NK-92 (cell line): Measurements from ENCODE around the gene TMOD3.
"Not testable (repeated sequence)": the region's sequence is repeated elsewhere in the genome, so short reads cannot be mapped to it uniquely, and the experiment has no call there.

Experiments
- DNase-seq: peaks from one replicate; lab custom pipeline; 2025; ENCODE audit not compliant: unreplicated experiment; lab: John Stamatoyannopoulos, UW

Gene TMOD3

GRCh38 chr15:51829376-51830275 lies at the start of gene TMOD3:
Gene TMOD3, plus strand, starts transcription at chr15:51829653. Its CDS starts 33,232 bp downstream, at chr15:51862885.
- no peak for DNase-seq

- DNase-seq: no peak
These were observed 48.8 kb upstream of the TMOD3 start for GRCh38 chr15:51780636-51781035.

DNA sequence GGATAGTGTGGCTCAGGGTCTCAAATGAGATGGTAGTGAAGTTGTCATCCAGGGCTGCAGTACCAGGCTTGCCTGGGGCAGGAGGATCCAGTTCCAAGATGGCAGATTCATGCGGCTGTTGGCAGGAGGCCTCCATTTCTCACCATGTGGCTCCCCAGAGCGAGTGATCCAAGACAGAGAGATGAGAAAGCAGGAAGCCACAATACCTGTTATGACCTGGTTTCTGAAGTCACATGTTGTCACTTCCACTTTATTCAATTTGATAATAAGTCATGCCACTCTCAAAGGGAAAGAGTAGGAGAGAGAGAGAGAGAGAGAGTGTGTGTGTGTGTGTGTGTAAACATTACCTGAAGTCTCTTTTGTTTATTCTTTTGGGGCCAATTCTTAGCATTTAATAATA lies 47.9 kb upstream of the TMOD3 start:
- DNase-seq: no peak

DNA sequence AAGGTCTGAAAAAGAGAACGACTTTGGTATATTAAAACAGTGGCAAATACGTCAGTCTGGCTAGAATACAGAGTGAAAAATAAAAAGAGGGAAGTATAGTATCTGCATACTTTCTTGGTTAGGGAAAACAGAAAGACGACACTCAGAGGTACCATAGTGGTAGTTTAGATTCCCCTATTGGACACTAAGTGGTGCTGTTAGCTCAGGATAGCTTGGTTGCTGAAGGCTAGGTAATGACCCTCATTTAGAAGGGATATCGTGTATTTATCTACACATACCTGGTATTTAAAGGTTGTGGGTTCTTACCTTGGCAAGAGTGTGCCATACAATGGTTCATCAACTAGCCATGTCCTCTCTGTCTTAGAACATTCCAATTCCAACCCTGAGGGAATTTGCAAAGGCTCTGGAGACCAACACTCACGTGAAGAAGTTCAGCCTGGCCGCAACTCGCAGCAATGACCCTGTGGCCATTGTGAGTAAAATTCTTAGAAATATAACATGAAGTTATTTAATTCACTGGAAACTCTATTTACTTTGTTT lies 47.0 kb upstream of the TMOD3 start:
- DNase-seq: no peak

GRCh38 chr15:51783967-51784366 lies 45.5 kb upstream of the TMOD3 start:
- DNase-seq: no peak

DNA sequence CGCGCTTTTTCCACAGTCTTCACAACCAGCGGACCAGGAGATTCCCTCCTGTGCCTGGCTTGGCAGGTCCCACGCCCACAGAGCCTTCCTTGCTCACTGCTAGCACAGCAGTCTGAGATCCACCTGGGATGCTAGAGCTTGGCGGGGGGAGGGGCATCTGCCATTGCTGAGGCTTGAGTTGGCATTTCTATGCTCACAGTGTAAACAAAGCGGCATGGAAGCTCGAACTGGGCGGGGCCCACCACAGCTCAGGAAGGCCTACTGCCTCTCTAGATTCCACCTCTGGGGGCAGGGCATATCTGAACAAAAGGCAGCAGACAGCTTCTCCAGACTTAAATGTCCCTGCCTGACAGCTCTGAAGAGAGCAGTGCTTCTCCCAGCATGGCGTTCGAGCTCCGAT lies 42.3 kb upstream of the TMOD3 start:
- DNase-seq: not testable (repeated sequence)

- not testable (repeated sequence) for DNase-seq
These were observed 37.0 kb upstream of the TMOD3 start for GRCh38 chr15:51792474-51792873.

DNA sequence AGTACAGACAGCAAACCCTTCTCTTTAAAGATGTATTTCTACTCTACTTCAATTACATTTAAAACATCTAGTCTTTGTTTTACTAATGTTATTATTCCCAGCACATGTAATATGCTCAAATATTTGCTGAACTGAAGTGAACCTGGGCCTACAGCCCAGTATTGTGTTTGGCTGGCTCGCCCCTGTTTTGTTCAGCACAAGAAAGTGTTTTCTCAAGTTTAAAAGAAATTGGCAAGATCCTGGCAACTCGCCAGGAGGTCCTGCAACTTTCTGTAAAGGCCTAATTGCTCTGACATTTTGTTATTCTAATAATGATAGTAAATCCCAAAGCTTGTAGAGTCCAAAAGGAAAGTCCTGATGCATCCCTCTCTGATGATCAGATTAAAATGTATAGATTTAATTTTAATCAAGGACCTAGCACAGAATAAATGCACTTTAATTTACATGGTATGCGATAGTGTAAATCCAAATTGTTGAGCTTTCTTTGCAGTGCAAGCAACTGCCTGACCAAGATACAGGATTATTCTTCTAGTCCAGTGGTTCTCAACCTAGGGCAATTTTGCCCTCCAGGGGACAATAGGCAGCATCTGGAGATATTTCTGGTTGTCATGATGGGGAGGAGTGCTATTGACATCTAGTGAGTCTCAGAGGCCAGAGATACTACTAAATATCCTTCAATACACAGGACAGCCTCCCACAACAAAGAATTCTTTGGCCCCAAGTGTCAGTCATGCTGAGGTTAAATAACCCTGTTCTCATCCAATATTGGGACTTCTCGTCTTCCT lies 35.7 kb upstream of the TMOD3 start:
- no peak for DNase-seq

- no peak for DNase-seq
These were observed 32.5 kb upstream of the TMOD3 start for GRCh38 chr15:51796847-51797401.

DNA sequence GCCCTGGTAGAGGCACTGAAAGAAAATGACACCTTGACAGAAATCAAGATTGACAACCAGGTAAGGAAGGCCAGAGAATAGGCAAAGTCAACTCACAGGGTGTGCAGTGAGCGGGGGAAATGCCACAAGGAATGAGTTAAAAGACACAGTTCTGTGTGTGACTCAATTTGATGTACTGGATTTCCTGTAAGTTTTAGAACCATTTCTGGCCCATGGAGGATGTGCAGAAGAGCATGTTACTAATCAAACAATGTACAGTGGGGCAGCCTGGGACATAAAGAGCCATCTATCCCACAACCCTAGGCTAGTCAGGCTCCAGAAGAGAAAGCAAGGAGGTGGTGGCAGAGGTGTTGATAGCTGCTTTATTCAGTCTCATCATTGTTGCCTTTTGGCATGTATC lies 31.2 kb upstream of the TMOD3 start:
- no peak for DNase-seq

DNA sequence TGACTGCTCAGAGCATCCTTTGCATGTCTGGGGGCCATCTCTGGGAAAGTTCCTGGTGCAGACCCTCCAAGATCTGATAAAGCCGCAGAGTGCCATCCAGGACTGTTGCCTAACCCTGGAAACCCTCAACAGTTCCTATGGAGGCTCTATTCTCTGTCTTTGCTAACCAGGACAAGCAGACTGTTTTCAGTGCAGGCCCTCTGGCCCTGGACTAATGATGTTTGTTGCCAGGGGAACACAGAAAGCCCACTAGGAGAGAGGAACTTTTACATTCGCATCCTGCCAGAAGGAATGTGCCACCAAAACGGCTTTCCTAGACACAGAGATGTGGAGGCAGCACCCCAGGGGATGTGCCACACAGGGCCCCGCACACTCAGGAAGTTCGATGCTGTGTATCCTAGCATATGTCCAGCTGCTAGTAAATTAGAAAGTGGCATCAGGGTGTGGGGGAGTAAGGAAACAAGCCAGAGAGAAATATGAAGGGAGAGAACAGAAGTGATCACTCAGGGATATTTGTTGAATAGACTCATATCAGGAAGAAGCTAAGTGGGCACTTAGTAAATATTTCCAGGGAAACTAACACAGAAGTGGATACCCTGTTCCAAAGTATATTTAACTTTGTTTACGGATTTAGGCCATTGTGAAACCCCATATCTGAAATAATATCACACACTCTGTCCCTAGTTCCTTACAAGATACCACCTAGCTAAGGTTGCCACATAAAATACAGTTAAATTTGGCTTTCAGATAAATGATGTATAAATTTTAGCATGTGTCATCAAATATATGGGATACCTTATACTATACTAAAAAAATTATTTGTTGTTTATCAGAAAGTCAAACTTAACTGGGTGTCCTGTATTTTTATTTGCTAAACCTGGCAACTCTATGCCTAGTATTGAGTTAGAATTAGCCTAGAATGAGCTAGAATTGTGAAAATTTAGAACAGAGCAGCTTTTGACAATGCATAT lies 29.9 kb upstream of the TMOD3 start:
- no peak for DNase-seq

DNA sequence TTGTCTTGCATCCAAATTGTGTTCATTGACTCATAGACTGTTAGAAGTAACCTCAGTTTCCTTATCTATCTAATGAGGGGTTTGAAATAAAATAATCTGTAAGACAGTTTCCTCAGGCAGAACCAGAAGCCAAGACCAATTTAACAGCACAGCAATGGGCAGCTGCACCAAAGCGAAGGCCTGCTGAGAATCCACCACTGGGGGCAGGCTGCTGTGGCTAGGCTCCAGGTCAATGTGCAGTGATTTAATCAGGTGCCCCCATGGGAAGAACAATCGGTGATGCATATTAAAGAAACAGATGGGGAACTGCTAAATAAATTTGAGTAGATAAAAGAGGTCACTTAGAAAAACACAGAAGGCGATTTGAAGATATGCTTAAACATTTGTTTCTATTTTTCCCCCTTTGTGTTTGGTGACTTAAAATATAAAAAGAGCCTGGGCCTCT lies 28.0 kb upstream of the TMOD3 start:
- no peak for DNase-seq

DNA sequence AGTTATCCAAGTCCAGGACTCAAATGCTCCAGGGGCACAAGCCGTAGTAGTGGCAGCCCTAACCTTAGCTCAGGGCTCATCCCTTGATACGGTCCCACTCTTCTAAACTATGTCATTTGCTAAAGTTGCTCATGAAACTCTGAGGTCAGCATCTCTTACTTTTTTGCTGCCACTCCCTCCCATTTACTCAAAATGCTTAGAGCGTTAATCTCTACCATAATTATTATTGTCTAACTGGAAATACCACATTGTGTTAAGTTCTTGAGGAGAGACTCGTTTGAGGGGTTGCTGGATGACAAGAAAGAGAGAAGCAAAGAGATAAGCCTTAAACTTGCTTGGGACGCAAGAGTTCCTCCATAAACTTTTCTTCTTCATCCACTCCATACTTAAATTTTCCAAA lies 26.9 kb upstream of the TMOD3 start:
- DNase-seq: no peak

- DNase-seq: no peak
These were observed 25.5 kb upstream of the TMOD3 start for GRCh38 chr15:51803965-51804364.

- DNase-seq: no peak
These were observed 23.3 kb upstream of the TMOD3 start for GRCh38 chr15:51806123-51806522.

DNA sequence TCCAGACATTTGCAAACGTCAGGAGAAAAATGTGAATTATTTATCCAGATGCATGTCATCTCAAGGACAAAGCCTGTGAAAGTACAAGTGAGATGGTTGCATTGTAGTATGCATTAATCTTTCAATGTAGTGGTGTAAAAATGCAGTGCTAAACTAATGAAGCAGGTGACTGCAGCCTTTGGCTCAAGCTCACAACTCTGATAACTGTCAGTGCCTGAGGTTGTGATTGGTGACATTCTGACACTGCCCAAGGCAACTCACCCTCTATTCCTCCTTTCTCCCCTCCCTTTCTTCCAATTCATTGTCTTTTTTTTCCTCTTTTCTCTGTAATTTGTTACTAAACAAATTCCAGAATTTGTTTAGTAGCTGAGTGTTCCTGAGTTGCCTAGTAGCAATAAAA lies 20.0 kb upstream of the TMOD3 start:
- no peak for DNase-seq

- DNase-seq: no peak
These were observed 16.9 kb upstream of the TMOD3 start for GRCh38 chr15:51812598-51812997.

- DNase-seq: no peak
These were observed 14.8 kb upstream of the TMOD3 start for GRCh38 chr15:51814606-51815005.

GRCh38 chr15:51816611-51817010 lies 12.8 kb upstream of the TMOD3 start:
- DNase-seq: no peak

GRCh38 chr15:51818150-51818549 lies 11.3 kb upstream of the TMOD3 start:
- DNase-seq: no peak
